ENCODE results near the gene NLRX1.
"Not testable (repeated sequence)": the region's sequence is repeated elsewhere in the genome, so short reads cannot be mapped to it uniquely, and the experiment has no call there.

NLRX1 gene, protein sequence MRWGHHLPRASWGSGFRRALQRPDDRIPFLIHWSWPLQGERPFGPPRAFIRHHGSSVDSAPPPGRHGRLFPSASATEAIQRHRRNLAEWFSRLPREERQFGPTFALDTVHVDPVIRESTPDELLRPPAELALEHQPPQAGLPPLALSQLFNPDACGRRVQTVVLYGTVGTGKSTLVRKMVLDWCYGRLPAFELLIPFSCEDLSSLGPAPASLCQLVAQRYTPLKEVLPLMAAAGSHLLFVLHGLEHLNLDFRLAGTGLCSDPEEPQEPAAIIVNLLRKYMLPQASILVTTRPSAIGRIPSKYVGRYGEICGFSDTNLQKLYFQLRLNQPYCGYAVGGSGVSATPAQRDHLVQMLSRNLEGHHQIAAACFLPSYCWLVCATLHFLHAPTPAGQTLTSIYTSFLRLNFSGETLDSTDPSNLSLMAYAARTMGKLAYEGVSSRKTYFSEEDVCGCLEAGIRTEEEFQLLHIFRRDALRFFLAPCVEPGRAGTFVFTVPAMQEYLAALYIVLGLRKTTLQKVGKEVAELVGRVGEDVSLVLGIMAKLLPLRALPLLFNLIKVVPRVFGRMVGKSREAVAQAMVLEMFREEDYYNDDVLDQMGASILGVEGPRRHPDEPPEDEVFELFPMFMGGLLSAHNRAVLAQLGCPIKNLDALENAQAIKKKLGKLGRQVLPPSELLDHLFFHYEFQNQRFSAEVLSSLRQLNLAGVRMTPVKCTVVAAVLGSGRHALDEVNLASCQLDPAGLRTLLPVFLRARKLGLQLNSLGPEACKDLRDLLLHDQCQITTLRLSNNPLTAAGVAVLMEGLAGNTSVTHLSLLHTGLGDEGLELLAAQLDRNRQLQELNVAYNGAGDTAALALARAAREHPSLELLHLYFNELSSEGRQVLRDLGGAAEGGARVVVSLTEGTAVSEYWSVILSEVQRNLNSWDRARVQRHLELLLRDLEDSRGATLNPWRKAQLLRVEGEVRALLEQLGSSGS

DNA sequence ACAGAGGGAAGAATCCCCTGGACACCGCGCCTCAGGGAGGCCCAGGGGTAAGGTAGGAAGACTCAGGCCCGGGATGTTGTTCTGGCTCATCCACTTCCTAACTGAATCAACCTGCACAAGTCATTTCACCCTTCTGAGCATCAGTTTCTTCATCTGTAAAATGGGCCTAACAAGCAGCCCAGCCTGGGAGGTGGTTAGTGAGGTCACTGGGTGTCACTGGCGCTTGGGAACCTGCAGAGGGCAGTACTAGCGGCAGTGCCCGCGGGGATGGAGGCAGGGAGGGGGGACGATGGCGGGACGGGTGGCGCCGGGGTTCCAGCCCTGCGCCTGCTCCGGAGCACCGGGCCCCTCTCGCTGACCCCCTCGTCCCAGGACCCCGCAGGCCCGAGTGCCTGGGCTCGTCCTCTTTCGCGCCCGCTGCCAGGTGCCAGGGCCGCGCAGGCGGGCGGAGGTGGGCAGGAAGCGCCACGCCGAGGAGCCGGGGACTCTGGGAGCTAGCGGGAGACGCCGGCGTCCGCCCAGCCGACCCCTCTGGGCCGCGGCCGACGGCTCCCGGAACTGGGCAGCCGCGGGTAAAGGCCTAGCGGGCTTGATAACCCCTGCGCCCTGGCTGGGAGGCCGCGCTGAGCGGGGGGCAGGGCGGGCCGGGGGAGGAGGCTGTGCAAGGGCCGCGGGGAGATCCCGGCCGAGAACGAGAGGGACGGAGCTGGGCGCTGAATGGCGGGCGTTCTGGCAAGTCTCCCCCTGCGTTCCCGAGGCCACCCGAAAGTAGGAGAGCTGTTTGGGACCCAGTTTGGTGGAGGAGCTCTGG lies at the start of gene NLRX1:
Gene NLRX1, plus strand, starts transcription at position 255 of the 811 bp plus-strand sequence. CDS start 2,679 bp downstream, outside the sequence.
- peak; percentile 74 for DNase-seq (ENCODE audit: low read depth, low spot score)

DNA sequence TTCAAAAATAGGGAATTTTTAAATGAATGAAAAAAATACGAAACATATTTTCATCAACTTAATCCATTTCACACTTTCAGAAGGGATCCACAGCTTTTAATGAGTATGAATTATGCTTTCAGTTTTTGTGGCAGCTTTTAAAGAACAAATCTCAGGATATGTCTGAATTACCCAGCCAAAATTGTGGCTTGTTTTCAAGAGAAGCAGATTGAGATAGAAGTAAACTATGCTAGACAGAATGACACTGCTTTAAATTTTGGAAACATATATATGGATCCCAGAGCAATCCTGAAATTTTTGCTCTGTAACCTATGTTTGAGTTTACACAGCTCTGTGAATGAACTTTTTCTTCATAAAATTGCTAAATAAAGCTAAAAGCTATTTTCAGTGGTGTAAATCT lies 49.6 kb upstream of the NLRX1 start:
- no peak for DNase-seq (ENCODE audit: low read depth, low spot score)

DNA sequence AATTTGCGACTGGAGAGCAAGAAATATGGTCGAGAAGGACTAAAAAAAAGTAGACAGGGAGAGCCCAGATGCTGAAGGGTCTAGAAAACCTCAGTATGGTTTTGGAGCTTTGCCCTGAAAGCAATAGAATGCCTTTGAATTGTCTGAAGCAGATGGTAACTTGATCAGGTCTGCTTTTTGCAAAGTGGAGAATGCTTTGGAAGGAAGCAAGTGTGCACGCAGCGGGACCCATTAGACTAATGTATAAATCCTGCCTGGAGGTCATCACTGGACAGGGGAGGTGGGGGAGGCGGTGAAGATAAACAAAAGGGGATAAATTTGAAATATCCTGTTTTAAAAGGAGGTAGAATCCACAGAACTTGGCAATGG lies 47.9 kb upstream of the NLRX1 start:
- no peak for DNase-seq (ENCODE audit: low read depth, low spot score)

DNA sequence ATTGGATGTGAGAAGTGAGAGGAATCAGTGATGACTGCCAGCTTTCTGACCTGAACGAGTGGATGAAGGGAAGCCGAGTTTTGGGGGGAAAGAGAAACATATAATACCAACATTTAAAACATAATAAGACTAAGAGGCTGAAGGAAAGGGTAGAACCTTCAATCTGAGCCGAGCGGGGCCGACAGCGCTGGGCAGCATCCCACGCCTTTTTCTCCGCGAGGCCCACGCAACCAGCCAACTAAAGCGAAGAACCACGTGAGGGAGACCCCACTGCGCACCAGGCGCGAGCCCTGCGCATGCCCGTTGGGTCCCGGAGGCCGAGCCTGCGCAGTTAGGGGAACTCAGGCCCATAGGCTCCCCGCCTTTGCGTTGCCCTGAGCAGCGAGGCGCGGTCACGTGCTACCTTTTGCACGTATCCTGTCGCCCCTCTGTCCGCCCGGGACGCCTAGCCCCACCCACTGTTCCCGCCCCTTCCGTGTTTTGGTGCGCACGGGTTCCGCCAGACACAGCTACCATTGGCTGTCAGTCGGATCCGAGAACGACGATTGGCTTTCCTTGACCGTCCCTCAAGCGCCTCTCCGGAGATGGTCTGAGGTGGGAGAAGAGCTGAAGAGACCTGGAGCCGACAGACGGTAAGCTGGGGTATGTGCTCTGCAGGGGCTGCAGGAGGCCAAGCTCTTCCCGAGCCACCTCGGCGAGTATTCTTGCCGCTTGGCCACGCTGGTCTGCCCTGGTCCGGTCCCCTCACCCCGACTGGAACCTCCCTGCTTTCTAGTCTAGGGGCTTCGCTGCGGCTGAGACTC lies 47.3 kb upstream of the NLRX1 start, which contains the start of gene HINFP:
Gene HINFP, plus strand, starts transcription at position 573 of the 803 bp plus-strand sequence. CDS start 5,365 bp downstream, outside the sequence.
- peak; percentile 100 for DNase-seq (ENCODE audit: low read depth, low spot score)

DNA sequence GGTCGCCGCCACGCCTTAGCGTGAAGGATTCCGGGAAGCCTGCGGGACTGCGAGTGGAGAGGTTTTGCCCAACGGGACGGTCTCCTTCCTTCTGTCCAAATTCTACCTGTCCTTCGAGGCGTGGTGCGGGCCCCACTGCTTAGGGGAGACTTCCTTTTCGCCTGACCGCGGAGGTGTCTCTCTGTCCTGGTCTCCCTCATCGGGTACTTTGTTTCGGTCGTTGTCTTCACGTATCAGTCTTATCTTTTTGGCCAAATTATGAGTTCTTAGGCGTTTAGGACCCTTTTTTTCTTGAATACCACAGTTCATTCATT lies 46.8 kb upstream of the NLRX1 start:
- DNase-seq (ENCODE audit: low read depth, low spot score): no peak

DNA sequence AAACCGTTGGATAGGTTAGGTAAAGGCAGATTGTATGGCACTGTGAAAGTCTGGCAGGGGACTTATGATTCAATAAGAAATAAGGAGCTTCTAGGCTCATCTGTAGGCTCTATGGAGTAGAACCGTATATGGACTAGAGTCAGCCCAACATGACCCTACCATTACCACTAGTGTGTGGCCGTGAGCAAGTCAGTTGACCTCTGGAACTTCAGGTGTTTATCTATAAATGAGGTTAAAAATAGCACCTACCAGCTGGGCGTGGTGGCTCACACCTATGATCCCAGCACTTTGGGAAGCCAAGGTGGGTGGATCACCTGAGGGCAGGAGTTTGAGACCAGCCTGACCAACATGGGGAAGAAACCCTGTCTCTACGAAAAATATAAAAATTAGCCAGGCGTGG lies 42.7 kb upstream of the NLRX1 start:
- no peak for DNase-seq (ENCODE audit: low read depth, low spot score)

DNA sequence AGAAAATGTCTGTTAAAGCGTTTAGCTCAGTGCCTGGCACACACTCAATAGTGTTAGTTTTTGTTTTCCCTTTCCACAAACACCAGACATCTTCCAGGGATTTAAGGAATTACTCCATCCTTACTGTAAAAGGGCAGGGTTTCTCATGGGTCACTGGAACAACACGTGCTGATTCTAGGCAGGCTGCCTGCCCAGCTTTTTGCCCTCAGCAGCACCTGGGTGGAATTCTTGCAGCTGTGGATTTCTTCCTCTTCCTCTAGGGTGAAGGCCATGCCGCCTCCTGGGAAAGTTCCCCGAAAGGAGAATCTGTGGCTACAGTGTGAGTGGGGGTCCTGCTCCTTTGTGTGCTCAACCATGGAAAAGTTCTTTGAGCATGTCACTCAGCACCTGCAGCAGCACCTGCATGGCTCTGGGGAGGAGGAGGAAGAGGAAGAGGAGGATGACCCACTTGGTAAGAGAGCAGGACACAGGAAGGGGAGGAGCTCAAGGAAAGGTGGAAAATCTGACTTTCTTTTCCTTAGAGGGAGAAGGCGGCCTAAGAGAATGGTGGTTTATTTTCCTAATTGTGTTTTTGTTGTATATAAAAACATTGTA lies 41.8 kb upstream of the NLRX1 start:
- no peak for DNase-seq (ENCODE audit: low read depth, low spot score)

DNA sequence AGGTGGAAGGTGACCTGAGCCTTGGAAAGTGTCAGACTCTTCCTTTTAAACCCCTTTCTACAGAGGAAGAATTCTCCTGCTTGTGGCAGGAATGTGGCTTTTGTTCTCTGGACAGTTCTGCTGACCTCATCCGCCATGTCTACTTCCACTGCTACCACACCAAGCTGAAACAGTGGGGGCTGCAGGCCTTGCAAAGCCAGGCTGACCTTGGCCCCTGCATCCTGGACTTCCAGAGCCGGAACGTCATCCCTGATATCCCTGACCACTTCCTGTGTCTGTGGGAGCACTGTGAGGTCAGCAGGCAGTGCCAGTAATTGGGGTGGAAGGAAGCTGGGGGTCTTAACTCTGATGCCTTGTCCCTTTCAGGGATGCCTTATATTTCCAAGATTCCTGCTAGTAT lies 37.9 kb upstream of the NLRX1 start:
- DNase-seq (ENCODE audit: low read depth, low spot score): no peak

DNA sequence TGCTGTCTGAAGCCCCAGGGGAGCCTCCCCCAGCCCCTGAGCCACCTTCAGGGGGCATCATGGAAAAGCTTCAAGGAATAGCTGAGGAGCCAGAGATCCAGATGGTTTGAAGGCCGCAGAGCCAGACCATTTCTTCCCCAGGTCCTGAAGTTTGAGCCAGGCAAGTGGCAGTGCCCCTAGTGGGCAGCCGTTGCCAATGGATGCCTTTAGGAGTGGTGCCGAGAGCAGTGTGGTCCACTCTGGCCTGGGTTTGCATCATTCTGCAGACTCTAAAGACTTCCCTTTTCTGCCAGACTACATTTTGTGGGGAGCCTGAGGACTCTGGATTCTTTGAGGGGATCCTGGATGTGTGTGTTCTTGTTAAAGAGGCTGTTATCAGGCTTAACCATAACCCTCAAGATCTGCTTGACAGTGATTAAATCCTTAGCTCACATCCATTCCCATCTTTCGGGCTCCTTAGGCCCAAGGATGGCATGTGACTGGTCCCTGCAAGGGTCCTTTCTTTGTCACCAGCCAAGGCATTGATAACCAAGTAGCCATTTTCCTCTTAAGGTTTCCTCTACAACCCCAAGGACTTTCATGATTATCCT lies 34.0 kb upstream of the NLRX1 start:
- DNase-seq (ENCODE audit: low read depth, low spot score): no peak

DNA sequence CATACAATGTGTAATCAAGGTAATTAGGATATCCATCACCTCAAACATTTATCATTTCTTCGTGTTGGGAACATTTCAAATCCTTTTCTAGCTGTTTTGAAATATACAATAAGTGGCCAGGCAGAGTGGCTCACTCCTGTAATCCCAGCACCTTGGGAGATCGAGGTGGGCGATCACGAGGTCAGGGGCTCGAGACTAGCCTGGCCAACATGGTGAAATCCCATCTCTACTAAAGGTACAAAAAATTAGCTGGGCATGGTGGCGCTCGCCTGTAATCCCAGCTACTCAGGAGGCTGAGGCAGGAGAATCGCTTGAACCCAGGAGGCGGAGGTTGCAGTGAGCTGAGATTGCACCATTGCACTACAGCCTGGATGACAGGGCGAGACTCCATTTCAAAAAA lies 29.2 kb upstream of the NLRX1 start:
- not testable (repeated sequence) for DNase-seq (ENCODE audit: low read depth, low spot score)

DNA sequence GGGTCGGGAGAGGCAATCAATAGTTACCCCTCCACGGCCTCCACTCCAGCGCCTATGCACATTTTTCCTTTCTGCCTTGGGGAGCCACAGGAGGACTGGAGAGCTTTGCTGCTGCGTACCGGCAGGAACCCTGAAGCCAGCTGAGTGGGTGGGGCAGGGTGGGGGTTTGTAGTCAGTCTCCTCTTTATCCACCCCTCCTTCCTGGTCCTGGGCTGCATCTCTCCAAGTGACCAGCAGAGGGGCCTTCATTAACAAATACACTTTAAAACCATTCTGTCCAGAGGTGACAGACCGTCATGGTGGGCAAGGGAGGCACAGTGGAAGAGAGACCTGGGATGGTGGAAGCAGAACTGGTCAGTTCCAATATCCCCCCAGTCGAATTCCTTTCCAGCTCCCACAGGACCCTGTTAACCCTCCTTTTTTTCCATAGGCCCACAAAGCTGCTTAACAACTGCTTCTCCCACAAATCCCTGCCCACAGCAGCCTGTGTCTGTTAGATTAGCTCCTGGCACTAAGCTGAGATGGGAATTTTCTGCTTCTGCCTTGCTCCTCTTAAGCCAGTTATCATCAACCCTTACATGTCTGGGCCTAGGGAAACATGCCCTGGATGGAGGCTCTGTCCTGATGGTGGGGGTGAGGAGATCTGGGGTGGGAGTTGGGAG lies 23.6 kb upstream of the NLRX1 start:
- DNase-seq (ENCODE audit: low read depth, low spot score): no peak

DNA sequence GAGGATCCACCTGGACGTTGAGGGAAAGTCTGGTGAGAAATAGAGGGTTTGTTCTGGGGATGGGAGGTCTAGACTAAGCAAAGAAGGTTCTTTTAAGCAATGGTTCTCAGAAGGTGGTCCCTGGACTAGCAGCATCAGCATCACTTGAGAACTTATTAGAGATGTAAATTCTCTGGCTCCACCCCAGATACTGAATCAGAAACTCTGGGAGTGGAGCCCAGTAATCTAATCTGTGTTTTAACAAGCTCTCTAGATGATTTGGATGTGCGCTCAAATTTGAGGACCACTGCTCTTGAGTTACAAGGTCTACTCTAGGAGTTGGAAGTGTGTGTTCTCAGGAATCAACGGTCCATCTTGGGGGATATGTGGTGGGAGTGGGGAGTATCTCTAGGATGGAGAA lies 23.0 kb upstream of the NLRX1 start:
- no peak for DNase-seq (ENCODE audit: low read depth, low spot score)

DNA sequence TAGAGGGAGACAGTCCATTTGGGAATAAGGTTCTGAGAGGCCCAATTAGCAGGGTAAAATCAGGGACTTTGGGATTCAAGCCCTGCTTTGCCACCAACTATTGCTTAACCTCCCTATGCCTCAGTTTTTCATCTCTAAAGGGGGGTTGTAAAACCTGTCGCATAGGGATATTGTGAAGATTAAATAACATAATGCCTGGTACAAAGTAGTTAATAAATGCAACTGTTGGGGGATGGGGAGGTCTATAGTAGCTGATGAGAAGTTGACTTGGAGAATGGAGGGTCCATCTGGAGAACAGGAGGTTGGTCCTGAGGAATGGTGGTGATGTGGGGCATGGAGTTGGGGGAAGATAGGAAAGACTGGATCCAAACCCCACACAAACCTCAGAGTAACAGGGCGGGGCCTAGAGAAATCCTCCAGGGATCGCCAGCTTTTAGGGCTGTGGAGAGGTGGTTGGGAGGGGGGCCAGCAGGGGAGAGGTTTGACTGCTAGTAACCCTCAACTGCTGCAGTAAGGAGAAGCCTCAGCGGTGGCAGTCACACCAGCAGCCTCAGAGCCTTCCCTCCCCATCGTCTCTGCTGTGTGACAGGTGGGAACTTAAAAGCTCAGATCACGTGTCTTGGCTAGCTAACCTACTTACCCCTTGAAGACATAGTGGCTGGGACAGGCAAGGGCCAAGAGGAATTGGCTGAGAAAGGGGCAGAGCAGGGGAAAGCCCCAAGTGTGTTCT lies 20.8 kb upstream of the NLRX1 start:
- DNase-seq (ENCODE audit: low read depth, low spot score): no peak

DNA sequence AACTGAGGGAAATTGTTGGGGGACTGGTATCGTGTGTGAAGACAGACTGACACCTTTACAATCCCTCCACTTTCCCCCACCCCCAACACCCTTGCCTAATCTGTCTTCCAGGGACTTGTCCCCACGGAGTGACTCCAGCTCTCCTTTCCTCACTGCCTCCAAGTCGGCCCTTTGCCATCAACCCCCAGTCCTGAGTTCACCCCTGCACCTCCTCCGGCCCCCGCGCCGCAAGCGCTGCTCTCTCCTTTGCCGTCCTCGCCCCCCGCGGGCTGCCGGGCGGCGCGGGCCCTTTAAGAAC lies 19.9 kb upstream of the NLRX1 start:
- no peak for DNase-seq (ENCODE audit: low read depth, low spot score)

DNA sequence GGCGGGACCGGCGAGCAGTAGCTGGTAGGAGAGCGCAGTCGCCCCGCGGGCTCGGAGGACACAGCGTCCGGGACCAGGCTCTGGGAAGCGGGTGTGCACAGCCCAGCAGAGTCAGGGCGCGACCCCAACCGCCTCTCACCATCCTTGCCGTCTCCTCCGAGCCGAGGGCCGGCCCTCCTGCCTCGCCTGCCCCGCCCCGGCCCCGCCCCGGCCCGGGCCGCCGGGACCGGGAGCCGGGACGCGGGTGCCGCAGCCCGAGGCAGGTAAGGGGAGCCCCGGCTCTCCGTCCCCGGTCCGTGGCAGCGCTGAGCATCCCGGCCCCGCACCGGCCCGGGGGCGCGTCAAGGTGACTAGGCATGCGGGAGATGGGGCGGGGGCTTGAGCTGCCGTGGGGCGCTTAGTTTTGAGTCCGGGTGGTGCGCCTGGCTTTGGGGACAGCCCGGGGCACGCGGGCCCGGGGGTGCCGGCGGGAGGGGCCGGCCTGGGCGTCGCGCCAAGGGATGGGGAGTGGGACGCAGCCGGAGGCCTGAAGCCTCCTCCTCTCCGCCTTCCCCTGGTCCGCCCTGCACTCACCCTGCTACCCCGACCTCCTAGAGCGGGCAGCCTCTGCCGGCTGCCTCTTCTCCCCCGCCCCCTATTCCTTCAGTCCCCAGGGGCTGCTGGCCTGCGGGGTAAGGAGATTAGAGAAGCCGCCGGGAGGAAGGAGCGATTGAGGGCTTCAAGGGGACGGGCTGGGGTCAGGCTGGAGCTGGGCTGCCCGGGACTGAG lies 19.3 kb upstream of the NLRX1 start, which contains the start of gene ABCG4:
Gene ABCG4, plus strand, starts transcription at position 35 of the 768 bp plus-strand sequence. CDS start 914 bp downstream, outside the sequence.
- DNase-seq (ENCODE audit: low read depth, low spot score): no peak

DNA sequence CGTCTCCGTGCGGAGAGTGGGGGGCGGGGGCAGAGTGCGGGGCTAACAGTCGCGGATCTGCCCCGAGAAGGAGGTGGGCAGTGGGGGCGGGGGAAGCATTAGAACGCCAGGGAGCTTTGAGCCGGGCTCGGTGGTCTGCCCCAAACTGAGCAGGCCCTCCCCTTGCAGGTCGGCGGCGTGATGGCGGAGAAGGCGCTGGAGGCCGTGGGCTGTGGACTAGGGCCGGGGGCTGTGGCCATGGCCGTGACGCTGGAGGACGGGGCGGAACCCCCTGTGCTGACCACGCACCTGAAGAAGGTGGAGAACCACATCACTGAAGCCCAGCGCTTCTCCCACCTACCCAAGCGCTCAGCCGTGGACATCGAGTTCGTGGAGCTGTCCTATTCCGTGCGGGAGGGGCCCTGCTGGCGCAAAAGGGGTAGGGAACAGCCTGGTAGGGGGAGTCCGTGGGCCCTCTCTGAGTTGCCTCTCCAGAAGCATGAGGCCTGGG lies 18.7 kb upstream of the NLRX1 start:
- no peak for DNase-seq (ENCODE audit: low read depth, low spot score)

DNA sequence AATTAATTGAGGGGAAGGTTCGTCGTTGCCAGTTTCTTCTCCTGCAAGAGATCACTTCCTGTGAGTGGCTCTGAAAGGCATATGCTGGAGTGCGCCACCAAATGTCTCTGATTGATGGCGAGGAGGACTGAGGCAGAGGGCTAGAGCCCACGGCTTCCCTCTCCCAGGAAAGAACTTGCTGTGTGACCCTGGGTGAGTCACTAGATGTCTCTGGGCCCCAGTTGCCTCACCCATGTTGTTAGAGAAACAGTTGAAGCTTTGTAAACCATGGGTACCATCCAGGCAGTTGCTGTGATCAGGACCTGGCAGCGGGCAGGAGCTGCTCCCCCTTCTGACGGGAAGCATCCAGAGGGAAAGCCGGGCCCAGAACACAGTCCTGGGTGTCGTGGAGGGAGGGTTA lies 16.5 kb upstream of the NLRX1 start:
- no peak for DNase-seq (ENCODE audit: low read depth, low spot score)

DNA sequence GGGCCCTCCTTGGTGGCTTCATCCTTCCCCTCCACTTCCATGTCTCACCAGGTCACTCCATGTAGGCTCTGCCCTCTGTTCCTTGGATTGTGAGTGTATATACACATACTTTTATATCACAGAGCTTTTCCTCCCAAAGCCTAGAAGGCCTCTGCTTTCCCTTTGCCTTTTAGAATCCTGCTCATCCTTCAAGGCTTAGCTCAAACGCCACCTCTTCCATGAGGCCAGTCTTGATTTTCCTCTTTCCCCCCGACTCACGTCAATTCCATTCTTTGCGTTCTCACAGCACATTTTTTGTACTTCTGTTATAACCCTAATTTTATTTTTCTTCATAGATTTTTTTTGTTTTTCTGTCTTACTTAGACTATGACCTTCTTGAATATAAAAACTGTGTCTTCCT lies 15.9 kb upstream of the NLRX1 start:
- DNase-seq (ENCODE audit: low read depth, low spot score): no peak
